Spleen (tissue), 7 donors: ENCODE results near the gene LMF1.

Experiments used
- CTCF ChIP-seq, 11 experiments: fragments of 200-600 bp in 7 of 11; fragments of 450-650 bp in 4 of 11; sonication (generic) in 4 of 11; IDR thresholded peaks in 8 of 11; conservative IDR thresholded peaks in 3 of 11; 1 replicate in 7 of 11; 2 replicates in 4 of 11; pipeline versions ENCODE4 v1.4.0 to v1.8.0; 2016 to 2021; ENCODE audit warnings: antibody characterized with exemption in 11 of 11, inconsistent platforms in 4 of 11, mild to moderate bottlenecking in 1 of 11
- POLR2A ChIP-seq, 3 donors: fragments of 450-650 bp; IDR thresholded peaks; one replicate each; pipeline ENCODE4 v1.5.1; 2017; ENCODE audit warnings: antibody characterized with exemption in 3 of 3, mild to moderate bottlenecking in 1 of 3
- donor health status: DM: no; HTN: no; CAD: no; lungs with moderate emphysema.
- donor health status: DM: no; HTN: no; CAD: no.
- donor health status: DM: no; HTN: no; CAD: no.

- TF ChIP-seq CTCF (IDR thresholded peaks at IDR 0.05 in 8 of 11, conservative IDR thresholded peaks at IDR 0.05 in 3 of 11) (no peak), POLR2A (IDR thresholded peaks at IDR 0.05) (no peak)
Observed at GRCh38 chr16:926715-927114, 44.1 kb downstream of the LMF1 start.
